Astrocyte of the cerebellum (primary cell): Measurements from ENCODE around the gene TOPBP1.

ENCODE experiments used
- DNase-seq: peaks from one replicate; pipeline ENCODE4 v3.0.0-alpha.2; 2011; ENCODE audit warnings: low read depth
- H3K4me3 ChIP-seq: 2 replicates; pipeline ENCODE4 v1.5.1; 2011; ENCODE audit warnings: mild to moderate bottlenecking, low read depth, low read length, moderate library complexity
- in situ Hi-C: cut with HindIII; loops from 2 replicates; pipeline ENCODE4 v1.10.0; 2017; ENCODE audit warnings: low sequenced_read_pairs
- TF ChIP-seq, protein P1 (sequence below): IDR thresholded peaks from 2 replicates; pipeline ENCODE4 v1.5.1; 2012; ENCODE audit warnings: low read length, low read depth, moderate library complexity, mild to moderate bottlenecking; ENCODE audit errors: missing control alignments

Gene TOPBP1

DNA sequence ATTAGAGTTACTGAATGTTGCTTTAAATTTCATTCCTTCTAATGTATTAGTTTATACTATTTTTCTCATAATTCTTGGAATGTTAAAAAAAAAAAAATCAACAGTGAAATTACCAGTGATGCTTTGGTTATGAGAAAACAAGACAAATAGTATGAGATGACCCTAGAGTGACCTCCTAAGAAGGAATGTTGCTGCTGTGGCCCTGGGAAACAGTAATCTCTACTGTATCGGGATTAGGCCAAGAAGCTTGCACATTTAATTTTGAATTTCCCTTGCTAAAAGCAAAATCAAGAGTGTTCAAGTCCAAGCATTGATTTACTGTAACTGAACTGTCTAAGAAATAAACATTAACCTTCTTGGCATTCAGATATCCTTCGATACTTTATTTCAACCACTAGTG, 18.1 kb downstream of the TOPBP1 start:
- no peak for DNase-seq
- no peak overlapping the region for H3K4me3 ChIP-seq
- in situ Hi-C loops: no loop called here
- TF ChIP-seq, protein P1, sequence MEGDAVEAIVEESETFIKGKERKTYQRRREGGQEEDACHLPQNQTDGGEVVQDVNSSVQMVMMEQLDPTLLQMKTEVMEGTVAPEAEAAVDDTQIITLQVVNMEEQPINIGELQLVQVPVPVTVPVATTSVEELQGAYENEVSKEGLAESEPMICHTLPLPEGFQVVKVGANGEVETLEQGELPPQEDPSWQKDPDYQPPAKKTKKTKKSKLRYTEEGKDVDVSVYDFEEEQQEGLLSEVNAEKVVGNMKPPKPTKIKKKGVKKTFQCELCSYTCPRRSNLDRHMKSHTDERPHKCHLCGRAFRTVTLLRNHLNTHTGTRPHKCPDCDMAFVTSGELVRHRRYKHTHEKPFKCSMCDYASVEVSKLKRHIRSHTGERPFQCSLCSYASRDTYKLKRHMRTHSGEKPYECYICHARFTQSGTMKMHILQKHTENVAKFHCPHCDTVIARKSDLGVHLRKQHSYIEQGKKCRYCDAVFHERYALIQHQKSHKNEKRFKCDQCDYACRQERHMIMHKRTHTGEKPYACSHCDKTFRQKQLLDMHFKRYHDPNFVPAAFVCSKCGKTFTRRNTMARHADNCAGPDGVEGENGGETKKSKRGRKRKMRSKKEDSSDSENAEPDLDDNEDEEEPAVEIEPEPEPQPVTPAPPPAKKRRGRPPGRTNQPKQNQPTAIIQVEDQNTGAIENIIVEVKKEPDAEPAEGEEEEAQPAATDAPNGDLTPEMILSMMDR: no peak

DNA sequence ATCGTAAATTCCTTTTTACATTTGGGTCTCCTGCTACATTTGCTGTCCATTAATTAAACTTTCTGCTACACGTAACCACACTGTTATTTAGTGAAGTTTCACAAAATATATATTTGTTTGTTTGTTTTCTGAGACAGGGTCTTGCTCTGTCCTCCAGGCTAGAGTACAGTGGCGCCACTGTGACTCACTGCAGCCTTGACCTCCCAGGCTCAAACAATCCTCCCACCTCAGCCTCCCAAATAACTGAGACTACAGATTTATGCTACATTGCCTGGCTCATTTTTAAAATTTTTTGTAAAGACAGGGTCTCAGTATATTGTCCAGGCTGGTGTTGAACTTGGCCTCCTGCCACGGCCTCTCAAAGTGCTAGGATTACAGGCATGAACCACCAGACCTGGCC, 20.5 kb downstream of the TOPBP1 start:
- in situ Hi-C loops: no loop called here
- TF ChIP-seq, protein P1: no peak
- DNase-seq: no peak
- no peak overlapping the region for H3K4me3 ChIP-seq

DNA sequence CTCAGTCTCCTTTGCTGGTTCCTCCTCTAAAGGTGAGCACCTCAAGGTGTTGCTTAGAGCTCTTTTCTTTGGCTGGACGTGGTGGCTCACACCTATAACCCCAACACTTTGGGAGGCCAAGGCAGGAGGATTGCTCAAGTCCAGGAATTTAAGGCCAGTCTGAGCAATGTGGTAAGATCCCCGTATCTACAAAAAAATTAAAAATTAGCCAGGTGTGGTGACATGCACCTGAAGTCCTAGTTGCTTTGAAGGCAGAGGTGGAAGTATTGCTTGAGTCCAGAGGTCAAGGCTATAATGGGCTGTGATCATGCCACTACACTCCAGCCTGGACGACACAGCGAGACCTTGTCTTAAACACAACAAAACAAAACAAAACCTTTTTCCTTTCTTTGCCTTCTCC, 28.3 kb downstream of the TOPBP1 start:
- TF ChIP-seq, protein P1: no peak
- in situ Hi-C loops: no loop called here
- no peak for DNase-seq
- no peak overlapping the region for H3K4me3 ChIP-seq

DNA sequence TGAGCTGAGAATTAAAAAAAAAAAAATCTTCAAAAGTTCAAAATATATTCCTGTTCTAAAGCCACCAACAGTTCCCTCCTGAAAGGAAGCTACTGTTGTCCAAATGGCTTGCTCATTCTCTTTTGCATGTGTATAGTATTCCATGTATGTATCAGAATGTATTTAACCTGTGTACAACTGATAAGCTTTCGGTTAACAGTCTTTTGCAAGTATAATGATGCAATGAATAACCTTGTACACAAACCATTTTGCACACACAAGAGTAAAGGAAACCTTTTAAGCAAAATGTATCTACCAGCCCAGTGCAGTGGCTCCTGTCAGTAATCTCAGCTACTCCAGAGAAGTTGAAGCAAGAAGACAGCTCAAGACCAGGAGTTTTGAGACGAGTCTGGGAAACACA, 32.6 kb downstream of the TOPBP1 start:
- H3K4me3 ChIP-seq: no peak overlapping the region
- TF ChIP-seq, protein P1: no peak
- DNase-seq: no peak
- in situ Hi-C loops: no loop called here

DNA sequence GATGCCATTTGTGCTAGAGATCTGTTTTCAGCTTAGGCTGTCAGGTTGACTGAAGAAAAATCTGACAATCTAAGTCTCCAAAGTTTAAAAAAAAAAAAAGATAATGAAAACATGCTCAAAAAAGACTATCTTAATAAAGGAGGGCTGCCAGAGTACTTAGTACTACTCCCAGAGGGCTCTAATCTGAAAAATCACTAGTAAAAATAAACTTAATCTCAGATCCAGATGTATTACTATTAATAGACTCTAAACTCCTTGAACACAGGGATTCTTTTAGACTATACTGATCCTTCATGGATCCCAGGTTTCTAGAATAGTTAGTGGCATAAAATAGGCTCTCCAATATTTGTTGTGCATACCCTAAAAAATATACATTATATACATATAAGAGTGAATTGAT, 34.0 kb downstream of the TOPBP1 start:
- in situ Hi-C loops: no loop called here
- TF ChIP-seq, protein P1: no peak
- H3K4me3 ChIP-seq: no peak overlapping the region
- no peak for DNase-seq

DNA sequence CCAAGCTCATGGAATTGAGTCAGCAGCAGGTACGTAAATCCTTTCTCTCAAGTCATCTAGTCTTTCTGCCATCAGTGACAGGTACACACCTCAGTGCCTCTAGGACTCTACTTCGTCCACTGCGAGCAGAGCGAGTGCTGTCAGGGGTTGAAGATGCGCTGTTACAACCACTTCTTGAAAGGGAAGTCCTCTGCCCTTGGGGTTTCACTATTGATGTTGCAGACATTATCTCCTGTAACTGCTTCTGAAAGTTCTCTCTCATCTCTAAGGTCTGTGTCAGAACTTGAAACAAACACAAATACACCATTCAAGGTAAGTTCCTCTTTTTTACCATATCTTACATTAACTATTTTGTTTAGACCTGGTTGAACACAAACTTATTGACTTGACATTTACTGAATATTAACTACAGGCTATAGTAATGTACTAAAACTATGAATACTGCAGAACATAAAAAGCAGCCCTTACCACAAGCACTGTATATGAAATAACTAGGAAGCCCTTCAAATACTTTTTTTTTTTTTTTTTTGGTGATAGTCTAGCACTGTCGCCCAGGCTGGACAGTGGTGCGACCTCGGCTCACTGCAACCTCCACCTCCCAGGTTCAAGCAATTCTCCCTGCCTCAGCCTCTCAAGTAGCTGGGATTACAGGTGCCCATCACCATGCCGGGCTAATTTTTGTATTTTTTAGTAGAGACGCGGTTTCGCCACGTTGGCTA, 41.5 kb downstream of the TOPBP1 start:
- no peak overlapping the region for H3K4me3 ChIP-seq
- TF ChIP-seq, protein P1: no peak
- in situ Hi-C loops: no loop called here
- DNase-seq: no peak
